GM18519 (cell line): ENCODE data around the gene NHSL1.

Experiments used
- ATAC-seq: cut with Tn5 transposase; IDR thresholded peaks from one replicate; pipeline ENCODE4 v1.9.1; 2021; ENCODE audit warnings: mild to moderate bottlenecking, moderate library complexity; ENCODE audit not compliant: unreplicated experiment, low FRiP score

NHSL1 gene

GRCh38 chr6:138468320-138469015 lies 30.8 kb downstream of the NHSL1 start:
- ATAC-seq, result no peak

- no peak for ATAC-seq
Observed at GRCh38 chr6:138467901-138468300, 31.4 kb downstream of the NHSL1 start.

- no peak for ATAC-seq
Observed at GRCh38 chr6:138465007-138465645, 34.2 kb downstream of the NHSL1 start.

- ATAC-seq, result no peak
Observed at GRCh38 chr6:138464085-138464484, 35.2 kb downstream of the NHSL1 start.

GRCh38 chr6:138461647-138462046 lies 37.6 kb downstream of the NHSL1 start:
- no peak for ATAC-seq

GRCh38 chr6:138456401-138456790 lies 42.9 kb downstream of the NHSL1 start:
- ATAC-seq, result no peak

GRCh38 chr6:138455746-138456400 lies 43.4 kb downstream of the NHSL1 start:
- ATAC-seq, result peak; percentile 70

- ATAC-seq, result peak; percentile 42
Observed at GRCh38 chr6:138454981-138455706, 44.1 kb downstream of the NHSL1 start.

- ATAC-seq, result no peak
Observed at GRCh38 chr6:138451043-138451442, 48.3 kb downstream of the NHSL1 start.

- ATAC-seq, result peak; percentile 47
Observed at GRCh38 chr6:138450445-138450844, 48.8 kb downstream of the NHSL1 start.

- ATAC-seq, result no peak
Observed at GRCh38 chr6:138446821-138447220, 52.5 kb downstream of the NHSL1 start.

- no peak for ATAC-seq
Observed at GRCh38 chr6:138443979-138444378, 55.3 kb downstream of the NHSL1 start.

GRCh38 chr6:138442663-138443062 lies 56.6 kb downstream of the NHSL1 start:
- ATAC-seq, result no peak

- no peak for ATAC-seq
Observed at GRCh38 chr6:138441965-138442364, 57.3 kb downstream of the NHSL1 start.

- no peak for ATAC-seq
Observed at GRCh38 chr6:138440758-138441357, 58.4 kb downstream of the NHSL1 start.

GRCh38 chr6:138440296-138440695 lies 59.0 kb downstream of the NHSL1 start:
- ATAC-seq, result no peak

GRCh38 chr6:138439546-138439945 lies 59.7 kb downstream of the NHSL1 start:
- no peak for ATAC-seq

- no peak for ATAC-seq
Observed at GRCh38 chr6:138434925-138435324, 64.4 kb downstream of the NHSL1 start.

- ATAC-seq, result no peak
Observed at GRCh38 chr6:138434096-138434495, 65.2 kb downstream of the NHSL1 start.

GRCh38 chr6:138432063-138432356 lies 67.3 kb downstream of the NHSL1 start:
- ATAC-seq, result no peak
